HEK293 (cell line): ENCODE data around the gene MBD1.
"Not testable (repeated sequence)": the region's sequence is repeated elsewhere in the genome, so short reads cannot be mapped to it uniquely, and the experiment has no call there.

Experiments used
- CTCF ChIA-PET: fragments of 350-600 bp; formaldehyde crosslinking; extraction: SDS; loops from one replicate; lab custom pipeline; 2021; ENCODE audit warnings: antibody characterized with exemption; lab: Yijun Ruan, JAX
- POLR2A ChIA-PET: fragments of 300-600 bp; formaldehyde crosslinking; extraction: SDS; loops from one replicate; lab custom pipeline; 2020; ENCODE audit warnings: antibody characterized with exemption, inconsistent platforms; lab: Yijun Ruan, JAX
- H3K27ac ChIP-seq: fragments of 200-500 bp; sonication (Bioruptor generic); 2 replicates; pipeline ENCODE4 v1.5.1; 2014; ENCODE audit warnings: low read depth, low read length, control low read depth, inconsistent platforms; ENCODE audit errors: extremely low read depth
- H3K36me3 ChIP-seq, 2 experiments: fragments of 200-500 bp in 1 of 2; sonication (Bioruptor generic) in 1 of 2; 1 replicate in 1 of 2; 2 replicates in 1 of 2; pipeline ENCODE4 v1.5.1; 2014 to 2017; ENCODE audit warnings: inconsistent platforms in 2 of 2, low read length in 2 of 2; ENCODE audit not compliant: control insufficient read depth in 2 of 2, insufficient read depth in 1 of 2
- H3K4me1 ChIP-seq: fragments of 200-500 bp; sonication (Bioruptor generic); 2 replicates; pipeline ENCODE4 v1.5.1; 2014; ENCODE audit warnings: mild to moderate bottlenecking, low read length, inconsistent platforms; ENCODE audit not compliant: control insufficient read depth, insufficient read depth
- H3K4me3 ChIP-seq: 2 replicates; pipeline ENCODE4 v1.5.1; 2011; ENCODE audit warnings: low read depth, mild to moderate bottlenecking, control low read depth, low read length, moderate library complexity
- H3K9me3 ChIP-seq: fragments of 200-500 bp; sonication (Bioruptor generic); 2 replicates; pipeline ENCODE4 v1.5.1; 2014; ENCODE audit warnings: low read depth, low read length, inconsistent platforms; ENCODE audit not compliant: control insufficient read depth, insufficient read depth
- GLIS2 ChIP-seq: fragments of 450-650 bp; formaldehyde crosslinking; IDR thresholded peaks from 2 replicates; pipeline ENCODE4 v1.5.1; 2016; ENCODE audit warnings: missing biosample characterization, missing genetic modification characterization
- KLF1 ChIP-seq: fragments of 450-650 bp; formaldehyde crosslinking; IDR thresholded peaks from 2 replicates; pipeline ENCODE4 v1.5.1; 2016; ENCODE audit warnings: missing biosample characterization, missing genetic modification characterization
- KLF8 ChIP-seq: fragments of 450-650 bp; formaldehyde crosslinking; IDR thresholded peaks from 2 replicates; pipeline ENCODE4 v1.5.1; 2016; ENCODE audit warnings: missing biosample characterization, missing genetic modification characterization
- MYNN ChIP-seq: fragments of 450-650 bp; formaldehyde crosslinking; IDR thresholded peaks from 2 replicates; pipeline ENCODE4 v1.5.1; 2016; ENCODE audit warnings: missing biosample characterization, missing genetic modification characterization, borderline replicate concordance
- RBAK ChIP-seq: fragments of 450-650 bp; formaldehyde crosslinking; IDR thresholded peaks from 2 replicates; pipeline ENCODE4 v1.5.1; 2016; ENCODE audit warnings: missing biosample characterization, missing genetic modification characterization
- SALL2 ChIP-seq: fragments of 450-650 bp; formaldehyde crosslinking; IDR thresholded peaks from 2 replicates; pipeline ENCODE4 v1.5.0; 2017; ENCODE audit warnings: missing biosample characterization, mild to moderate bottlenecking, missing genetic modification characterization, borderline replicate concordance
- SCRT2 ChIP-seq: fragments of 450-650 bp; formaldehyde crosslinking; IDR thresholded peaks from 2 replicates; pipeline ENCODE4 v1.5.1; 2016; ENCODE audit warnings: missing biosample characterization, missing genetic modification characterization
- SETDB1 ChIP-seq: IDR thresholded peaks from one replicate; pipeline ENCODE4 v1.6.1; 2017; ENCODE audit warnings: mild to moderate bottlenecking, low read length, moderate library complexity, mixed read lengths; ENCODE audit not compliant: insufficient read length
- ZFP37 ChIP-seq: fragments of 450-650 bp; formaldehyde crosslinking; IDR thresholded peaks from 2 replicates; pipeline ENCODE4 v1.5.1; 2016; ENCODE audit warnings: missing biosample characterization, missing genetic modification characterization
- ZFP69B ChIP-seq: fragments of 450-650 bp; formaldehyde crosslinking; IDR thresholded peaks from 2 replicates; pipeline ENCODE4 v1.5.1; 2016; ENCODE audit warnings: missing biosample characterization, missing genetic modification characterization
- ZNF248 ChIP-seq: fragments of 450-650 bp; formaldehyde crosslinking; IDR thresholded peaks from 2 replicates; pipeline ENCODE4 v1.5.1; 2017; ENCODE audit warnings: missing biosample characterization, missing genetic modification characterization
- ZNF292 ChIP-seq: fragments of 450-650 bp; formaldehyde crosslinking; IDR thresholded peaks from 2 replicates; pipeline ENCODE4 v1.5.1; 2016; ENCODE audit warnings: low read depth, missing biosample characterization, missing genetic modification characterization, borderline replicate concordance
- ZNF324 ChIP-seq: fragments of 450-650 bp; formaldehyde crosslinking; IDR thresholded peaks from 2 replicates; pipeline ENCODE4 v1.5.1; 2016; ENCODE audit warnings: missing biosample characterization, missing genetic modification characterization
- ZNF423 ChIP-seq: fragments of 450-650 bp; formaldehyde crosslinking; IDR thresholded peaks from 2 replicates; pipeline ENCODE4 v1.5.1; 2016; ENCODE audit warnings: missing biosample characterization, missing genetic modification characterization
- ZNF501 ChIP-seq: fragments of 450-650 bp; formaldehyde crosslinking; IDR thresholded peaks from 2 replicates; pipeline ENCODE4 v1.5.1; 2016; ENCODE audit warnings: missing biosample characterization, missing genetic modification characterization
- ZNF514 ChIP-seq: fragments of 450-650 bp; formaldehyde crosslinking; IDR thresholded peaks from 2 replicates; pipeline ENCODE4 v1.5.1; 2016; ENCODE audit warnings: missing biosample characterization, missing genetic modification characterization
- ZNF548 ChIP-seq: fragments of 450-650 bp; formaldehyde crosslinking; IDR thresholded peaks from 2 replicates; pipeline ENCODE4 v1.5.1; 2016; ENCODE audit warnings: missing biosample characterization, missing genetic modification characterization
- ZNF664 ChIP-seq: fragments of 450-650 bp; formaldehyde crosslinking; IDR thresholded peaks from 2 replicates; pipeline ENCODE4 v1.5.1; 2016; ENCODE audit warnings: missing biosample characterization, missing genetic modification characterization
- ZNF677 ChIP-seq: fragments of 450-650 bp; IDR thresholded peaks from 2 replicates; pipeline ENCODE4 v1.5.0; 2018; ENCODE audit warnings: missing biosample characterization, mild to moderate bottlenecking, missing genetic modification characterization, moderate library complexity
- ZNF785 ChIP-seq: fragments of 450-650 bp; formaldehyde crosslinking; IDR thresholded peaks from 2 replicates; pipeline ENCODE4 v1.5.1; 2016; ENCODE audit warnings: missing biosample characterization, missing genetic modification characterization
- TF ChIP-seq, protein P1 (sequence below): fragments of 450-650 bp; formaldehyde crosslinking; IDR thresholded peaks from 2 replicates; pipeline ENCODE4 v1.5.1; 2016; ENCODE audit warnings: missing biosample characterization, missing genetic modification characterization
- TF ChIP-seq, protein P2 (sequence below): fragments of 450-650 bp; formaldehyde crosslinking; IDR thresholded peaks from 2 replicates; pipeline ENCODE4 v1.5.1; 2017; ENCODE audit warnings: missing biosample characterization, missing genetic modification characterization
- TF ChIP-seq, protein P3 (sequence below): fragments of 450-650 bp; formaldehyde crosslinking; IDR thresholded peaks from 2 replicates; pipeline ENCODE4 v1.5.1; 2016; ENCODE audit warnings: missing biosample characterization, missing genetic modification characterization, low read depth
- TF ChIP-seq, protein P4 (sequence below): fragments of 450-650 bp; formaldehyde crosslinking; IDR thresholded peaks from 2 replicates; pipeline ENCODE4 v1.5.1; 2016; ENCODE audit warnings: missing biosample characterization, missing genetic modification characterization
- TF ChIP-seq, protein P5 (sequence below): fragments of 450-650 bp; formaldehyde crosslinking; optimal IDR thresholded peaks from 2 replicates; pipeline ENCODE3; 2016; ENCODE audit warnings: missing biosample characterization, mild to moderate bottlenecking, missing genetic modification characterization

Gene MBD1

DNA sequence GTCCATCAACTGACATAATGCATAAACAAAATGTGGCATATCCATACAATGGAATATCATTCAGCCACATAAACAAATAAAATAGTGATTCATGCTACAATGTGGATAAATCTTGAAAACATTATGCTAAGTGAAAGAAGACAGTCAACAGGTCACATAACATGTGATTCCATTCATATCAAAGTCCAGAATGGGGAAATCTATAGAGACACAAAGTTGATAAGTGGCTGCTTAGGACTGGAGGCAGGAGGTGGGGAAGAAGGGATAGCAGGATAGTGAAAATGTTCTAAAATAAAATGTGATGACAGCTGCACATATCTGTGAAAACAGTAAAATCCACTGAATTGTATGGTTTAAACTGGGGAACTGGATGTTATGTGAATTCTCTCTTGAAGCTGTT lies 33.8 kb downstream of the MBD1 start:
- TF ChIP-seq ZFP37 (no peak), SCRT2 (tag by site-specific recombination) (no peak), ZNF548 (tag by site-specific recombination) (no peak), GLIS2 (tag by site-specific recombination) (no peak), ZNF248 (tag by site-specific recombination) (no peak), SALL2 (tag by site-specific recombination) (no peak), ZNF514 (tag by site-specific recombination) (no peak), ZNF501 (tag by site-specific recombination) (no peak)
- TF ChIP-seq, protein P1, sequence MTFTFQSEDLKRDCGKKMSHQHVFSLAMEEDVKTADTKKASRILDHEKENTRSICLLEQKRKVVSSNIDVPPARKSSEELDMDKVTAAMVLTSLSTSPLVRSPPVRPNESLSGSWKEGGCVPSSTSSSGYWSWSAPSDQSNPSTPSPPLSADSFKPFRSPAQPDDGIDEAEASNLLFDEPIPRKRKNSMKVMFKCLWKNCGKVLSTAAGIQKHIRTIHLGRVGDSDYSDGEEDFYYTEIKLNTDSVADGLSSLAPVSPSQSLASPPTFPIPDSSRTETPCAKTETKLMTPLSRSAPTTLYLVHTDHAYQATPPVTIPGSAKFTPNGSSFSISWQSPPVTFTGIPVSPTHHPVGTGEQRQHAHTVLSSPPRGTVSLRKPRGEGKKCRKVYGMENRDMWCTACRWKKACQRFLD (tag by site-specific recombination): no peak
- TF ChIP-seq, protein P2, sequence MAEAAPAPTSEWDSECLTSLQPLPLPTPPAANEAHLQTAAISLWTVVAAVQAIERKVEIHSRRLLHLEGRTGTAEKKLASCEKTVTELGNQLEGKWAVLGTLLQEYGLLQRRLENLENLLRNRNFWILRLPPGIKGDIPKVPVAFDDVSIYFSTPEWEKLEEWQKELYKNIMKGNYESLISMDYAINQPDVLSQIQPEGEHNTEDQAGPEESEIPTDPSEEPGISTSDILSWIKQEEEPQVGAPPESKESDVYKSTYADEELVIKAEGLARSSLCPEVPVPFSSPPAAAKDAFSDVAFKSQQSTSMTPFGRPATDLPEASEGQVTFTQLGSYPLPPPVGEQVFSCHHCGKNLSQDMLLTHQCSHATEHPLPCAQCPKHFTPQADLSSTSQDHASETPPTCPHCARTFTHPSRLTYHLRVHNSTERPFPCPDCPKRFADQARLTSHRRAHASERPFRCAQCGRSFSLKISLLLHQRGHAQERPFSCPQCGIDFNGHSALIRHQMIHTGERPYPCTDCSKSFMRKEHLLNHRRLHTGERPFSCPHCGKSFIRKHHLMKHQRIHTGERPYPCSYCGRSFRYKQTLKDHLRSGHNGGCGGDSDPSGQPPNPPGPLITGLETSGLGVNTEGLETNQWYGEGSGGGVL: no peak
- H3K4me3 ChIP-seq: no peak overlapping the region
- H3K9me3 ChIP-seq: no peaks in the 10 kb centered on the region
- H3K36me3 ChIP-seq: no peaks in the 10 kb centered on the region
- CTCF ChIA-PET: no interaction called here
- POLR2A ChIA-PET: no interaction called here
- no peak overlapping the region for H3K27ac ChIP-seq
- no peaks in the 10 kb centered on the region for H3K4me1 ChIP-seq

DNA sequence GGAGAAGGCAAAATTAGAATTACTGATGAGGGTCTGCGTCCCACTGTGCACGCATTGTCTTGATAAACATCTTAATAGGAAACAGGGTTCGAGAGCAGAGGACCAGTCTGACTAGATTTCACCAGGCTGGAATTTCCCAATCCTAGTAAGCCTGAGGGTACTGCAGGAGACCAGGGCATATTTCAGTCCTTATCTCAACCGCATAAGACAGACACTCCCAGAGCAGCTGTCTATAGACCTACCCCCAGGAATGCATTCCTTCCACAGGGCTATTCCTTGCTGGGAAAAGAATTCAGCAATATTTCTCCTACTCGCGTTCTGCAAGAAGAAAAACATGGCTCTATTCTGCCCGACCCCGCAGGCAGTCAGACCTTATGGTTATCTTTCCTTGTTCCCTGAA lies 39.6 kb downstream of the MBD1 start:
- H3K9me3 ChIP-seq, H3K4me1 ChIP-seq, CTCF ChIA-PET, H3K27ac ChIP-seq, H3K4me3 ChIP-seq, H3K36me3 ChIP-seq: not testable (repeated sequence)
- POLR2A ChIA-PET: interaction anchor here (1.8 kb wide), 1 partner anchor 40 kb away, joined by 4 read pairs; the partner anchor contains the start of gene MBD1
- peak; percentile 53 for TF ChIP-seq SETDB1

DNA sequence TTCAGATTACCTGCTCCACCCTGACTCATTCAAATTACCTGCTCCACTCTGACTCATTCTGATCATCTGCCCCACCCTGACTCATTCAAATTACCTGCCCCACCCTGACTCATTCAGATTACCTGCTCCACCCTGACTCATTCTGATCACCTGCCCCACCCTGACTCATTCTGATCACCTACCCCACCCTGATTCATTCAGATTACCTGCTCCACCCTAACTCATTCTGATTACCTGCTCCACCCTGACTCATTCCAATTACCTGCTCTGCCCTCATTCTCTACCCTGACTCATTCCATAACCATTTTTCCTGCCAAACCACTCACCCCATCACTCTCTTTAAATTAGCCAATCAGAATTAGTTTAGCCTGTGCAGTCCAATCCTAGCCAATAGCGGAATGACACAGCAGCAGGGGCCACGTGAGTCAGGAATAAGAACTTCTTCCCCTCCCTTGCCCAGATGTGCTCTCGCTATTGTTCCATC lies 41.2 kb downstream of the MBD1 start:
- H3K4me1 ChIP-seq: no peaks in the 10 kb centered on the region
- CTCF ChIA-PET: interaction anchor here (1.2 kb wide), 1 partner anchor 22 kb away, joined by 4 read pairs; no protein-coding TSS in a partner anchor
- H3K4me3 ChIP-seq: no peak overlapping the region
- H3K9me3 ChIP-seq: no peaks in the 10 kb centered on the region
- no peaks in the 10 kb centered on the region; a peak in 1 of 3 replicates for H3K36me3 ChIP-seq
- POLR2A ChIA-PET: no interaction called here
- H3K27ac ChIP-seq: no peak overlapping the region
- TF ChIP-seq, protein P3, sequence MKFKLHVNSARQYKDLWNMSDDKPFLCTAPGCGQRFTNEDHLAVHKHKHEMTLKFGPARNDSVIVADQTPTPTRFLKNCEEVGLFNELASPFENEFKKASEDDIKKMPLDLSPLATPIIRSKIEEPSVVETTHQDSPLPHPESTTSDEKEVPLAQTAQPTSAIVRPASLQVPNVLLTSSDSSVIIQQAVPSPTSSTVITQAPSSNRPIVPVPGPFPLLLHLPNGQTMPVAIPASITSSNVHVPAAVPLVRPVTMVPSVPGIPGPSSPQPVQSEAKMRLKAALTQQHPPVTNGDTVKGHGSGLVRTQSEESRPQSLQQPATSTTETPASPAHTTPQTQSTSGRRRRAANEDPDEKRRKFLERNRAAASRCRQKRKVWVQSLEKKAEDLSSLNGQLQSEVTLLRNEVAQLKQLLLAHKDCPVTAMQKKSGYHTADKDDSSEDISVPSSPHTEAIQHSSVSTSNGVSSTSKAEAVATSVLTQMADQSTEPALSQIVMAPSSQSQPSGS: no peak
- TF ChIP-seq KLF8 (tag by site-specific recombination) (no peak), ZNF248 (tag by site-specific recombination) (peak; percentile 13; the same call in 1 of the 2 replicates), KLF1 (tag by site-specific recombination) (peak; percentile 100), ZFP69B (tag by site-specific recombination) (no peak), ZNF324 (tag by site-specific recombination) (no peak), ZNF664 (tag by site-specific recombination) (no peak), ZNF292 (tag by site-specific recombination) (no peak), ZNF423 (tag by site-specific recombination) (no peak), RBAK (tag by site-specific recombination) (peak; percentile 88), ZNF785 (tag by site-specific recombination) (no peak), MYNN (tag by site-specific recombination) (no peak), ZNF677 (tag by site-specific recombination) (no peak)
- TF ChIP-seq, protein P4, sequence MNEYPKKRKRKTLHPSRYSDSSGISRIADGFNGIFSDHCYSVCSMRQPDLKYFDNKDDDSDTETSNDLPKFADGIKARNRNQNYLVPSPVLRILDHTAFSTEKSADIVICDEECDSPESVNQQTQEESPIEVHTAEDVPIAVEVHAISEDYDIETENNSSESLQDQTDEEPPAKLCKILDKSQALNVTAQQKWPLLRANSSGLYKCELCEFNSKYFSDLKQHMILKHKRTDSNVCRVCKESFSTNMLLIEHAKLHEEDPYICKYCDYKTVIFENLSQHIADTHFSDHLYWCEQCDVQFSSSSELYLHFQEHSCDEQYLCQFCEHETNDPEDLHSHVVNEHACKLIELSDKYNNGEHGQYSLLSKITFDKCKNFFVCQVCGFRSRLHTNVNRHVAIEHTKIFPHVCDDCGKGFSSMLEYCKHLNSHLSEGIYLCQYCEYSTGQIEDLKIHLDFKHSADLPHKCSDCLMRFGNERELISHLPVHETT (tag by site-specific recombination): peak; percentile 65; the same call in 1 of the 2 replicates
- TF ChIP-seq, protein P5, sequence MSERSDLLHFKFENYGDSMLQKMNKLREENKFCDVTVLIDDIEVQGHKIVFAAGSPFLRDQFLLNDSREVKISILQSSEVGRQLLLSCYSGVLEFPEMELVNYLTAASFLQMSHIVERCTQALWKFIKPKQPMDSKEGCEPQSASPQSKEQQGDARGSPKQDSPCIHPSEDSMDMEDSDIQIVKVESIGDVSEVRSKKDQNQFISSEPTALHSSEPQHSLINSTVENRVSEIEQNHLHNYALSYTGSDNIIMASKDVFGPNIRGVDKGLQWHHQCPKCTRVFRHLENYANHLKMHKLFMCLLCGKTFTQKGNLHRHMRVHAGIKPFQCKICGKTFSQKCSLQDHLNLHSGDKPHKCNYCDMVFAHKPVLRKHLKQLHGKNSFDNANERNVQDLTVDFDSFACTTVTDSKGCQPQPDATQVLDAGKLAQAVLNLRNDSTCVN (tag by site-specific recombination): no peak
